Stimulated activated memory B cell treated with anti-CD40 and anti-IgM and Interleukin-4, amounts not matched to agents 10 μg/mL and 1 μg/mL and 100 μg/mL, for 72 hours (primary cell): ENCODE measurements around the gene ARPC4.

Source experiments
- ATAC-seq: fragments of 150-1000 bp; cut with Tn5 transposase; 2 replicates; pipeline ENCODE4 v1.10.0; 2021
- H3K27ac Mint-ChIP-seq: one replicate; pipeline ENCODE4 v1.8.0; 2022; ENCODE audit warnings: mild to moderate bottlenecking, mixed read lengths
- H3K27me3 Mint-ChIP-seq: one replicate; pipeline ENCODE4 v1.8.0; 2022; ENCODE audit warnings: mixed read lengths
- H3K36me3 Mint-ChIP-seq: one replicate; pipeline ENCODE4 v1.8.0; 2022; ENCODE audit warnings: mixed read lengths
- H3K4me1 Mint-ChIP-seq: one replicate; pipeline ENCODE4 v1.8.0; 2022; ENCODE audit warnings: mixed read lengths
- H3K4me3 Mint-ChIP-seq: one replicate; pipeline ENCODE4 v1.8.0; 2022; ENCODE audit warnings: mild to moderate bottlenecking, moderate library complexity, mixed read lengths
- H3K9me3 Mint-ChIP-seq: one replicate; pipeline ENCODE4 v1.8.0; 2022; ENCODE audit warnings: mixed read lengths

Gene ARPC4

GRCh38 chr3:9795207-9795606 is 2.3 kb downstream of the ARPC4 start:
- peak overlapping the region; percentile 100 for H3K27ac Mint-ChIP-seq
- peak overlapping the region; percentile 91 for H3K4me3 Mint-ChIP-seq
- peaks cover 63% of the 10 kb centered on the region for H3K4me1 Mint-ChIP-seq
- peak; percentile 73 for ATAC-seq
- peaks cover 51% of the 10 kb centered on the region for H3K36me3 Mint-ChIP-seq
- H3K27me3 Mint-ChIP-seq = no peaks in the 10 kb centered on the region
- no peaks in the 10 kb centered on the region for H3K9me3 Mint-ChIP-seq

GRCh38 chr3:9797196-9797945 is 4.5 kb downstream of the ARPC4 start:
- no peaks in the 10 kb centered on the region for H3K9me3 Mint-ChIP-seq

GRCh38 chr3:9800529-9800928 is 7.6 kb downstream of the ARPC4 start:
- ATAC-seq = no peak
- Mint-ChIP-seq H3K9me3 (no peaks in the 10 kb centered on the region), H3K27ac (no peak overlapping the region), H3K4me3 (no peak overlapping the region), H3K4me1 (peaks cover 44% of the 10 kb centered on the region), H3K27me3 (no peaks in the 10 kb centered on the region), H3K36me3 (peaks cover 57% of the 10 kb centered on the region)

More at GRCh38 chr3:9797196-9797945, 4.5 kb downstream of the ARPC4 start:
- peaks cover 47% of the 10 kb centered on the region for H3K36me3 Mint-ChIP-seq
- no peak overlapping the region for H3K4me3 Mint-ChIP-seq
- ATAC-seq = no peak
- H3K4me1 Mint-ChIP-seq = peaks cover 45% of the 10 kb centered on the region
- H3K27ac Mint-ChIP-seq = peak overlapping the region; percentile 100
- no peaks in the 10 kb centered on the region for H3K27me3 Mint-ChIP-seq

GRCh38 chr3:9803494-9803893 is 10.6 kb downstream of the ARPC4 start:
- peak overlapping the region; percentile 72 for H3K27ac Mint-ChIP-seq
- ATAC-seq = no peak
- H3K9me3 Mint-ChIP-seq = no peaks in the 10 kb centered on the region
- no peak overlapping the region for H3K4me3 Mint-ChIP-seq
- H3K36me3 Mint-ChIP-seq = peaks cover 51% of the 10 kb centered on the region
- no peaks in the 10 kb centered on the region for H3K27me3 Mint-ChIP-seq
- peaks cover 45% of the 10 kb centered on the region for H3K4me1 Mint-ChIP-seq

- H3K4me1 Mint-ChIP-seq = peaks cover 58% of the 10 kb centered on the region
- no peak overlapping the region for H3K4me3 Mint-ChIP-seq
- ATAC-seq = no peak
- H3K9me3 Mint-ChIP-seq = no peaks in the 10 kb centered on the region
- peak overlapping the region; percentile 7 for H3K27ac Mint-ChIP-seq
- no peaks in the 10 kb centered on the region for H3K27me3 Mint-ChIP-seq
- peaks cover 53% of the 10 kb centered on the region for H3K36me3 Mint-ChIP-seq
Observed at GRCh38 chr3:9804996-9805395, 12.1 kb downstream of the ARPC4 start.

GRCh38 chr3:9806137-9806536 is 13.3 kb downstream of the ARPC4 start:
- H3K27me3 Mint-ChIP-seq = no peaks in the 10 kb centered on the region
- H3K4me1 Mint-ChIP-seq = peaks cover 65% of the 10 kb centered on the region
- no peak overlapping the region for H3K4me3 Mint-ChIP-seq
- H3K9me3 Mint-ChIP-seq = no peaks in the 10 kb centered on the region
- peaks cover 56% of the 10 kb centered on the region for H3K36me3 Mint-ChIP-seq
- peak overlapping the region; percentile 7 for H3K27ac Mint-ChIP-seq
- no peak for ATAC-seq

GRCh38 chr3:9806688-9807589 is 14.1 kb downstream of the ARPC4 start:
- peak overlapping the region; percentile 7 for H3K27ac Mint-ChIP-seq

GRCh38 chr3:9807981-9808344 is 15.1 kb downstream of the ARPC4 start:
- no peak for ATAC-seq
- Mint-ChIP-seq H3K9me3 (no peaks in the 10 kb centered on the region), H3K4me3 (no peak overlapping the region)

More at GRCh38 chr3:9806688-9807589, 14.1 kb downstream of the ARPC4 start:
- Mint-ChIP-seq H3K4me1 (peaks cover 68% of the 10 kb centered on the region), H3K9me3 (no peaks in the 10 kb centered on the region), H3K36me3 (peaks cover 64% of the 10 kb centered on the region), H3K27me3 (no peaks in the 10 kb centered on the region), H3K4me3 (no peak overlapping the region)
- ATAC-seq = no peak

GRCh38 chr3:9808345-9809037 is 15.6 kb downstream of the ARPC4 start:
- ATAC-seq = peak; percentile 79
- H3K27ac Mint-ChIP-seq = peak overlapping the region; percentile 94
- H3K4me1 Mint-ChIP-seq = peaks cover 61% of the 10 kb centered on the region
- peaks cover 62% of the 10 kb centered on the region for H3K36me3 Mint-ChIP-seq
- H3K27me3 Mint-ChIP-seq = no peaks in the 10 kb centered on the region
- no peak overlapping the region for H3K4me3 Mint-ChIP-seq
- H3K9me3 Mint-ChIP-seq = no peaks in the 10 kb centered on the region

More at GRCh38 chr3:9807981-9808344, 15.1 kb downstream of the ARPC4 start:
- H3K36me3 Mint-ChIP-seq = peaks cover 62% of the 10 kb centered on the region
- H3K27ac Mint-ChIP-seq = peak overlapping the region; percentile 94
- H3K4me1 Mint-ChIP-seq = peaks cover 66% of the 10 kb centered on the region
- H3K27me3 Mint-ChIP-seq = no peaks in the 10 kb centered on the region

- Mint-ChIP-seq H3K9me3 (no peaks in the 10 kb centered on the region), H3K36me3 (peaks cover 58% of the 10 kb centered on the region), H3K27me3 (no peaks in the 10 kb centered on the region), H3K4me1 (peaks cover 53% of the 10 kb centered on the region), H3K4me3 (peak overlapping the region; percentile 90), H3K27ac (peak overlapping the region; percentile 94)
- peak; percentile 53 for ATAC-seq
Observed at GRCh38 chr3:9809239-9809614, 16.3 kb downstream of the ARPC4 start.

GRCh38 chr3:9809615-9810432 is 16.9 kb downstream of the ARPC4 start, which contains the start of gene TTLL3:
TSS of gene TTLL3 (plus strand) at chr3:9810262. CDS start at chr3:9810662, 400 bp downstream.
- H3K27ac Mint-ChIP-seq = peak within 1 kb of the TSS; percentile 94
- no peaks in the 10 kb centered on the region for H3K27me3 Mint-ChIP-seq
- ATAC-seq = peak; percentile 75
- peaks cover 52% of the 10 kb centered on the region for H3K36me3 Mint-ChIP-seq
- H3K4me1 Mint-ChIP-seq = peaks cover 50% of the 10 kb centered on the region
- no peaks in the 10 kb centered on the region for H3K9me3 Mint-ChIP-seq
- H3K4me3 Mint-ChIP-seq = peak within 1 kb of the TSS; percentile 90

GRCh38 chr3:9810433-9810770 is 17.5 kb downstream of the ARPC4 start:
- no peaks in the 10 kb centered on the region for H3K9me3 Mint-ChIP-seq
- peaks cover 46% of the 10 kb centered on the region for H3K36me3 Mint-ChIP-seq

GRCh38 chr3:9810846-9811245 is 18.0 kb downstream of the ARPC4 start:
- no peaks in the 10 kb centered on the region for H3K27me3 Mint-ChIP-seq
- H3K4me1 Mint-ChIP-seq = peaks cover 47% of the 10 kb centered on the region
- no peak for ATAC-seq
- H3K27ac Mint-ChIP-seq = peak overlapping the region; percentile 94
- H3K4me3 Mint-ChIP-seq = peak overlapping the region; percentile 90
- peaks cover 41% of the 10 kb centered on the region for H3K36me3 Mint-ChIP-seq
- H3K9me3 Mint-ChIP-seq = no peaks in the 10 kb centered on the region

More at GRCh38 chr3:9810433-9810770, 17.5 kb downstream of the ARPC4 start:
- Mint-ChIP-seq H3K27me3 (no peaks in the 10 kb centered on the region), H3K4me3 (peak overlapping the region; percentile 90), H3K27ac (peak overlapping the region; percentile 94), H3K4me1 (peaks cover 50% of the 10 kb centered on the region)
- ATAC-seq = no peak

- no peak overlapping the region for H3K4me3 Mint-ChIP-seq
- H3K9me3 Mint-ChIP-seq = no peaks in the 10 kb centered on the region
- H3K4me1 Mint-ChIP-seq = peaks cover 28% of the 10 kb centered on the region
- H3K27me3 Mint-ChIP-seq = no peaks in the 10 kb centered on the region
- ATAC-seq = no peak
- no peak overlapping the region for H3K27ac Mint-ChIP-seq
- peaks cover 31% of the 10 kb centered on the region for H3K36me3 Mint-ChIP-seq
Observed at GRCh38 chr3:9812870-9813483, 20.1 kb downstream of the ARPC4 start.
